H1 (cell line): ENCODE results near the gene SPRED1. TPM values are rescaled to one million over a fixed set of nuclear protein-coding genes. Genes with fewer than 3 reads are reported as not detected.

Experiments
- BACH1 ChIP-seq: IDR thresholded peaks from 2 replicates; pipeline ENCODE4 v1.6.1; 2012; ENCODE audit warnings: low read length, improper control_type of control experiment
- CHD2 ChIP-seq: IDR thresholded peaks from 2 replicates; pipeline ENCODE4 v1.6.1; 2012; ENCODE audit warnings: low read length, improper control_type of control experiment
- SIN3A ChIP-seq, 2 experiments: IDR thresholded peaks in 1 of 2; conservative IDR thresholded peaks in 1 of 2; 2 replicates each; pipeline ENCODE4 v1.6.1; 2011 to 2012; ENCODE audit warnings: low read length in 2 of 2, improper control_type of control experiment in 1 of 2, low read depth in 1 of 2, mild to moderate bottlenecking in 1 of 2
- polyA plus RNA-seq, 7 experiments: library from polyadenylated mRNA; depleted of rRNA in 3 of 7; stranded (reverse) in 5 of 7; unstranded in 2 of 7; fragments of >200 nt in 5 of 7; fragments of 200-250 nt in 2 of 7; gene quantifications; 1 replicate in 5 of 7; 2 replicates in 1 of 7; 4 replicates in 1 of 7; pipeline versions ENCODE4 v1.2.1 to v1.2.3, GENCODE V29; 2011 to 2013; ENCODE audit warnings: missing spikeins in 2 of 7, mixed read lengths in 2 of 7
- total RNA-seq: library from RNA; stranded (reverse); fragmentation: NEBNext Ultra II Directional; extraction: Animal tissue kit (Norgen Biotek cat#: 25700); gene quantifications from 2 replicates; pipeline ENCODE4 v1.2.1, GENCODE V29; 2021

Gene SPRED1
- total and polyA plus RNA-seq, 2 of the 8 experiments (the other 6 are each of a cell fraction or from before 2014, with no cell fraction given) = 5.5 to 30.3 TPM

GRCh38 chr15:38227941-38228340, 24.7 kb upstream of the SPRED1 start (continued):
- TF ChIP-seq SIN3A (conservative IDR thresholded peaks at IDR 0.05 in 1 of 2, IDR thresholded peaks at IDR 0.05 in 1 of 2; ENCODE audit: low read depth in 1 of 2, low read length in 2 of 2) (no peak), CHD2 (no peak), BACH1 (no peak)
